Right lobe of liver (tissue), 4 donors: Measurements from ENCODE around the gene GALNT7.

Experiments used
- CTCF ChIP-seq, 4 donors: fragments of 200-600 bp in 3 of 4; fragments of 450-650 bp in 1 of 4; IDR thresholded peaks; one replicate each; pipeline versions ENCODE4 v1.5.1 to v1.8.0; 2016 to 2022; ENCODE audit warnings: antibody characterized with exemption in 4 of 4, mild to moderate bottlenecking in 2 of 4
- POLR2A ChIP-seq: fragments of 450-650 bp; IDR thresholded peaks from one replicate; pipeline ENCODE4 v1.6.1; 2017; ENCODE audit warnings: antibody characterized with exemption, mild to moderate bottlenecking
- donor health status: DM: no; HTN: no; CAD: no.
- donor health status: DM: no; HTN: no; CAD: no.
- donor health status: DM: no; HTN: yes; CAD: no.

DNA sequence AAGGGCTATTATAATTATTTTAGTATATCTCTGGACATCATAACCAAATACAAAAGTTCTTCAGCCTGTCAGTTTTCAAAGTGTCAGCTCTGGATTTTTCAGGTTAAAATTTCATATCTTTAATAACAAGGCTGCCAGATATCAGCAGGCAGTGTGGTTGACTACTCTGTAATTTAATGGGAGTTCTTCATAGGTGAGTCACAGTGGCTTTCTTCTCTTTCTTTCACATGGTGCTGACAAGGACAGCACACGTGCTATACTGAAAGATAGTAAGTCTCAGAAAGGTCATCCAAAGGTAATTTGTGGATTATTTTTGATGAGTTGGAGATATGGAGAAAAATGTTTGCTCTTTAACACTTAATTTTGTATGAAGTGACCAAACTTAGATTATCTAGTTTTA lies 43.2 kb downstream of the GALNT7 start:
- TF ChIP-seq POLR2A: no peak
- TF ChIP-seq CTCF (IDR thresholded peaks at IDR 0.05): no peak
